ENCODE data around the gene PRICKLE2.

Gene PRICKLE2

DNA sequence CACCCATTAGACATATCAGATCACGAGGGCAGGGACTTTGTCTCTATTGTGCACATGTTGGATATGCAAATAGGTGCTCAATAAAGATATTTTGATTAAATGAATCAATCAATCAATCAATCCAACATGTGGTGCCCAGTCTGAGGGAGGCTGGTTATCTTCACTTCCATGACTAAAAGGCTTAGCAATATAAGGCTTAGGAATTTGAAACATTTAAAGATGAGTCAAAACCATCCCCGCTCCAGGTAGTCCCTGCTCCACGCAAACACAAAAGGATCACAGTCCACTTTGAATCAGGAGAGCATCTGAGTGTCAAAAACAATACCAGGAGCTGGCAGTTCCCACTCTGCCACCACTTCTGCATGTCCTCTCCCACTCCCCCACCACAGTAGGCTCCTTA is 25.8 kb upstream of the PRICKLE2 start (continued):
- TF ChIP-seq ZNF114 (tag by site-specific recombination; IDR thresholded peaks at IDR 0.05) (no peak), ZNF510 (tag by site-specific recombination; IDR thresholded peaks at IDR 0.05; ENCODE audit: insufficient replicate concordance) (no peak)
- TF ChIP-seq, protein P1, sequence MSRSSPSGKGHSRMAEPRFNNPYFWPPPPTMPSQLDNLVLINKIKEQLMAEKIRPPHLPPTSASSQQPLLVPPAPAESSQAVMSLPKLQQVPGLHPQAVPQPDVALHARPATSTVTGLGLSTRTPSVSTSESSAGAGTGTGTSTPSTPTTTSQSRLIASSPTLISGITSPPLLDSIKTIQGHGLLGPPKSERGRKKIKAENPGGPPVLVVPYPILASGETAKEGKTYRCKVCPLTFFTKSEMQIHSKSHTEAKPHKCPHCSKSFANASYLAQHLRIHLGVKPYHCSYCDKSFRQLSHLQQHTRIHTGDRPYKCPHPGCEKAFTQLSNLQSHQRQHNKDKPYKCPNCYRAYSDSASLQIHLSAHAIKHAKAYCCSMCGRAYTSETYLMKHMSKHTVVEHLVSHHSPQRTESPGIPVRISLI (tag by site-specific recombination; IDR thresholded peaks at IDR 0.05): no peak

DNA sequence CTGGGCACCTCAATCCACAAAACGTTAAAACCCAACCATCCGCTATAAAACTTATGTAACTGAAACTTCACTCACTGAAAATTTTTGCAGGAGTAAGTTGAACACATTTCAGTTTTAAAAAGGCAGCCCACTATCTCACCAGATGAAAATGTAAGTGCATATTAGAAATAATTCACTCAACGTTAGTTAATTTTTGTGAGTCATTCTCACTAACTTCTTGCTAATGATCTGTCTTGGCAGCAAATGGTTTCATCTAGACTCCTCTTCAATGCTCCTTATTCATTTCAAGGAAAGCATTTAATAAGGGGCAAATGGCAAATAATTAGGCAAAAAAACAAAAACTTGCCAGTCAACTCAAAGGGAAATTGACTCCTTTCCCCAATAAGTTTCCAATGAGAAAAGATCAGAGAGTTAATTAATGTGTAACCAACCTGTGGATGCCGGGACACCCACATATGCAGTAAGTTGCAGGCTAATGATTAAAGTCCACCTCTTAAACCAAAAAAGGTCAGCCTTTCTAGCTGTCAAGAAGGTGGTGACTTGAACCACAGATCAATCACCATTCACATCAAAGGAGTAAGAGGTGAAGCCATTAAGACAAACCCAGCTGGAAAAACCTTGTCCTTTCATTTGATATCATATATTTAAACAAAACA is 22.9 kb upstream of the PRICKLE2 start:
- Histone ChIP-seq H3K27ac (ENCODE audit: extremely low read depth, low read depth, low read length) (no peak overlapping the region), H3K36me3 (ENCODE audit: control insufficient read depth in 2 of 2, insufficient read depth in 1 of 2, low read length in 2 of 2) (no peaks in the 10 kb centered on the region), H3K4me3 (ENCODE audit: low read depth, low read length) (no peak overlapping the region), H3K9me3 (ENCODE audit: control insufficient read depth, insufficient read depth, low read depth, low read length) (no peaks in the 10 kb centered on the region), H3K4me1 (ENCODE audit: control insufficient read depth, insufficient read depth, low read length) (no peaks in the 10 kb centered on the region)
- ChIA-PET POLR2A (no interaction called here), CTCF (no interaction called here)
- TF ChIP-seq ZNF404 (tag by site-specific recombination; IDR thresholded peaks at IDR 0.05) (no peak), MEIS1 (CRISPR knock-in tag; IDR thresholded peaks at IDR 0.05; ENCODE audit: borderline replicate concordance) (no peak), ZNF777 (tag by site-specific recombination; IDR thresholded peaks at IDR 0.05; ENCODE audit: borderline replicate concordance) (no peak)
- TF ChIP-seq, protein P2, sequence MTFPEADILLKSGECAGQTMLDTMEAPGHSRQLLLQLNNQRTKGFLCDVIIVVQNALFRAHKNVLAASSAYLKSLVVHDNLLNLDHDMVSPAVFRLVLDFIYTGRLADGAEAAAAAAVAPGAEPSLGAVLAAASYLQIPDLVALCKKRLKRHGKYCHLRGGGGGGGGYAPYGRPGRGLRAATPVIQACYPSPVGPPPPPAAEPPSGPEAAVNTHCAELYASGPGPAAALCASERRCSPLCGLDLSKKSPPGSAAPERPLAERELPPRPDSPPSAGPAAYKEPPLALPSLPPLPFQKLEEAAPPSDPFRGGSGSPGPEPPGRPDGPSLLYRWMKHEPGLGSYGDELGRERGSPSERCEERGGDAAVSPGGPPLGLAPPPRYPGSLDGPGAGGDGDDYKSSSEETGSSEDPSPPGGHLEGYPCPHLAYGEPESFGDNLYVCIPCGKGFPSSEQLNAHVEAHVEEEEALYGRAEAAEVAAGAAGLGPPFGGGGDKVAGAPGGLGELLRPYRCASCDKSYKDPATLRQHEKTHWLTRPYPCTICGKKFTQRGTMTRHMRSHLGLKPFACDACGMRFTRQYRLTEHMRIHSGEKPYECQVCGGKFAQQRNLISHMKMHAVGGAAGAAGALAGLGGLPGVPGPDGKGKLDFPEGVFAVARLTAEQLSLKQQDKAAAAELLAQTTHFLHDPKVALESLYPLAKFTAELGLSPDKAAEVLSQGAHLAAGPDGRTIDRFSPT (tag by site-specific recombination; IDR thresholded peaks at IDR 0.05): no peak
- TF ChIP-seq, protein P3, sequence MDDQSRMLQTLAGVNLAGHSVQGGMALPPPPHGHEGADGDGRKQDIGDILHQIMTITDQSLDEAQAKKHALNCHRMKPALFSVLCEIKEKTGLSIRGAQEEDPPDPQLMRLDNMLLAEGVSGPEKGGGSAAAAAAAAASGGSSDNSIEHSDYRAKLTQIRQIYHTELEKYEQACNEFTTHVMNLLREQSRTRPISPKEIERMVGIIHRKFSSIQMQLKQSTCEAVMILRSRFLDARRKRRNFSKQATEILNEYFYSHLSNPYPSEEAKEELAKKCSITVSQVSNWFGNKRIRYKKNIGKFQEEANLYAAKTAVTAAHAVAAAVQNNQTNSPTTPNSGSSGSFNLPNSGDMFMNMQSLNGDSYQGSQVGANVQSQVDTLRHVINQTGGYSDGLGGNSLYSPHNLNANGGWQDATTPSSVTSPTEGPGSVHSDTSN (CRISPR knock-in tag; IDR thresholded peaks at IDR 0.05): no peak

DNA sequence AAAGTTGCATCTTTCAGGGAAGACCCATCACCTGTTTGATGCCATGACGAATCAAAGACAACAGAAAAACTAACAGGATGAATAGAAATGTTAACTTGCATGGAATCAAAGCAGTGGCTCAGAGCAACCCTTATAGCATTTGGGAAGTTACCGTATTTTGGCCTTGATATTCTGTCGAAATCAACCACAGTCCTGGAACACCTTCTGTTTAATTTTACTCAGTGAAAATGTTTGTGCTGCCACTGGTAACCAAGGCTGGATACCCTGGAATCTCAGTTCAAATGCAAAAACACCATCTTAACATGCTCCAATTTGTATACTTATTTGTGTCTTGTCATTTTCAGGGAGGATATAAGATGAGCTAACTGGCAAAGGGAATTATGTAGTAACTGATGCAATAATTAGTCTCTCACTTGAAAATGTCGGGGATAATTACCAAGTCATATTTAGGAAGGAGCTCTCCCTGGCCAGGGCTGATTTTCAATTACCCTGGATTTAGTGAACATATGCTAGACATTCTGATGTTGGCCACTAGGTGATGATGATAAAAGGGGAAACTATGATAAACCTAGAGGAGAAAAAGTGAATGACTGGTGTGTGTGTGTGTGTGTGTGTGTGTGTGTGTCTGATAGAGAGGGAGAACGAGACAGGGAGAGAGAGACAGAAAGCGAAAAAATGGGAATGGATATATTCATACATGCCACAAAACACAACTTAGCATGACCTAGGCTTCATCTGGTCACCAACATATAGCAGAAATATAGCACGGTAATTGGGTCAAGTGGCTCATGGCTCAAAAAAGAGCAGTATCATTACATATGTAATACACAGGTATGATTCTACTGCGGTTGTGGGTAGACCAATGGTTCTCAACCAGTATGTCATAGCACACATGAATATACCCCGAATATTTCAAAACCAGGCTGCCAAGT is 19.0 kb upstream of the PRICKLE2 start:
- POLR2A ChIA-PET: no interaction called here
- CTCF ChIA-PET: interaction anchor here (0.6 to 1.6 kb wide), 17 partner anchors 10 to 214 kb away, joined by 3 to 10 read pairs (median 3); no protein-coding TSS in a partner anchor
- 0 out of 2 replicates have a peak, but pooled peaks cover 2% of the 10 kb centered on the region for H3K4me1 ChIP-seq (ENCODE audit: control insufficient read depth, insufficient read depth, low read length)
- TF ChIP-seq KLF8 (tag by site-specific recombination; IDR thresholded peaks at IDR 0.05): no peak
- TF ChIP-seq, protein P4, sequence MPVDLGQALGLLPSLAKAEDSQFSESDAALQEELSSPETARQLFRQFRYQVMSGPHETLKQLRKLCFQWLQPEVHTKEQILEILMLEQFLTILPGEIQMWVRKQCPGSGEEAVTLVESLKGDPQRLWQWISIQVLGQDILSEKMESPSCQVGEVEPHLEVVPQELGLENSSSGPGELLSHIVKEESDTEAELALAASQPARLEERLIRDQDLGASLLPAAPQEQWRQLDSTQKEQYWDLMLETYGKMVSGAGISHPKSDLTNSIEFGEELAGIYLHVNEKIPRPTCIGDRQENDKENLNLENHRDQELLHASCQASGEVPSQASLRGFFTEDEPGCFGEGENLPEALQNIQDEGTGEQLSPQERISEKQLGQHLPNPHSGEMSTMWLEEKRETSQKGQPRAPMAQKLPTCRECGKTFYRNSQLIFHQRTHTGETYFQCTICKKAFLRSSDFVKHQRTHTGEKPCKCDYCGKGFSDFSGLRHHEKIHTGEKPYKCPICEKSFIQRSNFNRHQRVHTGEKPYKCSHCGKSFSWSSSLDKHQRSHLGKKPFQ (tag by site-specific recombination; IDR thresholded peaks at IDR 0.05): no peak
- no peak for TF ChIP-seq ZNF747 (tag by site-specific recombination; IDR thresholded peaks at IDR 0.05)
- TF ChIP-seq, protein P5, sequence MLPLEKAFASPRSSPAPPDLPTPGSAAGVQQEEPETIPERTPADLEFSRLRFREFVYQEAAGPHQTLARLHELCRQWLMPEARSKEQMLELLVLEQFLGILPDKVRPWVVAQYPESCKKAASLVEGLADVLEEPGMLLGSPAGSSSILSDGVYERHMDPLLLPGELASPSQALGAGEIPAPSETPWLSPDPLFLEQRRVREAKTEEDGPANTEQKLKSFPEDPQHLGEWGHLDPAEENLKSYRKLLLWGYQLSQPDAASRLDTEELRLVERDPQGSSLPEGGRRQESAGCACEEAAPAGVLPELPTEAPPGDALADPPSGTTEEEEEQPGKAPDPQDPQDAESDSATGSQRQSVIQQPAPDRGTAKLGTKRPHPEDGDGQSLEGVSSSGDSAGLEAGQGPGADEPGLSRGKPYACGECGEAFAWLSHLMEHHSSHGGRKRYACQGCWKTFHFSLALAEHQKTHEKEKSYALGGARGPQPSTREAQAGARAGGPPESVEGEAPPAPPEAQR (tag by site-specific recombination; IDR thresholded peaks at IDR 0.05): no peak
- TF ChIP-seq ZNF548 (tag by site-specific recombination; IDR thresholded peaks at IDR 0.05): no peak
- TF ChIP-seq ZNF785 (tag by site-specific recombination; IDR thresholded peaks at IDR 0.05): no peak
- no peak for TF ChIP-seq ZNF184 (tag by site-specific recombination; IDR thresholded peaks at IDR 0.05)
- no peak for TF ChIP-seq BCL11B (tag by site-specific recombination; IDR thresholded peaks at IDR 0.05; ENCODE audit: low read depth)
- TF ChIP-seq, protein P6, sequence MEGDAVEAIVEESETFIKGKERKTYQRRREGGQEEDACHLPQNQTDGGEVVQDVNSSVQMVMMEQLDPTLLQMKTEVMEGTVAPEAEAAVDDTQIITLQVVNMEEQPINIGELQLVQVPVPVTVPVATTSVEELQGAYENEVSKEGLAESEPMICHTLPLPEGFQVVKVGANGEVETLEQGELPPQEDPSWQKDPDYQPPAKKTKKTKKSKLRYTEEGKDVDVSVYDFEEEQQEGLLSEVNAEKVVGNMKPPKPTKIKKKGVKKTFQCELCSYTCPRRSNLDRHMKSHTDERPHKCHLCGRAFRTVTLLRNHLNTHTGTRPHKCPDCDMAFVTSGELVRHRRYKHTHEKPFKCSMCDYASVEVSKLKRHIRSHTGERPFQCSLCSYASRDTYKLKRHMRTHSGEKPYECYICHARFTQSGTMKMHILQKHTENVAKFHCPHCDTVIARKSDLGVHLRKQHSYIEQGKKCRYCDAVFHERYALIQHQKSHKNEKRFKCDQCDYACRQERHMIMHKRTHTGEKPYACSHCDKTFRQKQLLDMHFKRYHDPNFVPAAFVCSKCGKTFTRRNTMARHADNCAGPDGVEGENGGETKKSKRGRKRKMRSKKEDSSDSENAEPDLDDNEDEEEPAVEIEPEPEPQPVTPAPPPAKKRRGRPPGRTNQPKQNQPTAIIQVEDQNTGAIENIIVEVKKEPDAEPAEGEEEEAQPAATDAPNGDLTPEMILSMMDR (tag by site-specific recombination; IDR thresholded peaks at IDR 0.05): peak; percentile 48
- TF ChIP-seq ZNF654 (tag by site-specific recombination; IDR thresholded peaks at IDR 0.05; ENCODE audit: low read depth): 0 out of 2 replicates have a peak, but pooled peaks have one; percentile 3
- no peak for TF ChIP-seq ZNF792 (tag by site-specific recombination; IDR thresholded peaks at IDR 0.05)
- TF ChIP-seq, protein P7, sequence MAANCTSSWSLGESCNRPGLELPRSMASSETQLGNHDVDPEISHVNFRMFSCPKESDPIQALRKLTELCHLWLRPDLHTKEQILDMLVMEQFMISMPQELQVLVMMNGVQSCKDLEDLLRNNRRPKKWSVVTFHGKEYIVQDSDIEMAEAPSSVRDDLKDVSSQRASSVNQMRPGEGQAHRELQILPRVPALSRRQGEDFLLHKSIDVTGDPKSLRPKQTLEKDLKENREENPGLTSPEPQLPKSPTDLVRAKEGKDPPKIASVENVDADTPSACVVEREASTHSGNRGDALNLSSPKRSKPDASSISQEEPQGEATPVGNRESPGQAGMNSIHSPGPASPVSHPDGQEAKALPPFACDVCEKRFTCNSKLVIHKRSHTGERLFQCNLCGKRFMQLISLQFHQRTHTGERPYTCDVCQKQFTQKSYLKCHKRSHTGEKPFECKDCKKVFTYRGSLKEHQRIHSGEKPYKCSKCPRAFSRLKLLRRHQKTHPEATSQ (tag by site-specific recombination; IDR thresholded peaks at IDR 0.05): no peak

More for the DNA sequence above, 19.0 kb upstream of the PRICKLE2 start:
- Histone ChIP-seq H3K27ac (ENCODE audit: extremely low read depth, low read depth, low read length) (no peak overlapping the region), H3K36me3 (ENCODE audit: control insufficient read depth in 2 of 2, insufficient read depth in 1 of 2, low read length in 2 of 2) (no peaks in the 10 kb centered on the region), H3K9me3 (ENCODE audit: control insufficient read depth, insufficient read depth, low read depth, low read length) (no peaks in the 10 kb centered on the region), H3K4me3 (ENCODE audit: low read depth, low read length) (no peak overlapping the region)

Measured in HEK293 (cell line).